Measurements from ENCODE around the gene DMD.

DNA sequence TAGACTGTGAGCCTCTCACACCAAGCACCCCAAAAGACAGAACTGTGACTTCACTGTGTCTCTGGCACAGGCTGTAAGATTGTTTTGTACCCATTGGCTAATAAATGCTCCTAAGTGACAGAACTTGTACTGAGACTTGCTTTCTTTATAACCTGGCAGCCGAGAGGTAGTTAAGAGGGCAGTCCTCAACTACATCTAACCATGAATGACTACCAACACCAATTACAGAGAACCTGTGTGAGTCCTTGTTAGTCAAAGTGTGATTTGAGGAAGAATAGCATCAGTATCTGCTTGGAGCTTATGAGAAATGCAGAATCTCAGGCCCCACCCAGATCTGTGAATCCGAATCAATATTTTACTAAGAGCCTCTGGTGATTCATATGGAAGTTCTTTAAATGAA, 1985.5 kb downstream of the DMD start:
- TF ChIP-seq POLR2A (IDR thresholded peaks at IDR 0.05), result no peak
- TF ChIP-seq, protein P1, sequence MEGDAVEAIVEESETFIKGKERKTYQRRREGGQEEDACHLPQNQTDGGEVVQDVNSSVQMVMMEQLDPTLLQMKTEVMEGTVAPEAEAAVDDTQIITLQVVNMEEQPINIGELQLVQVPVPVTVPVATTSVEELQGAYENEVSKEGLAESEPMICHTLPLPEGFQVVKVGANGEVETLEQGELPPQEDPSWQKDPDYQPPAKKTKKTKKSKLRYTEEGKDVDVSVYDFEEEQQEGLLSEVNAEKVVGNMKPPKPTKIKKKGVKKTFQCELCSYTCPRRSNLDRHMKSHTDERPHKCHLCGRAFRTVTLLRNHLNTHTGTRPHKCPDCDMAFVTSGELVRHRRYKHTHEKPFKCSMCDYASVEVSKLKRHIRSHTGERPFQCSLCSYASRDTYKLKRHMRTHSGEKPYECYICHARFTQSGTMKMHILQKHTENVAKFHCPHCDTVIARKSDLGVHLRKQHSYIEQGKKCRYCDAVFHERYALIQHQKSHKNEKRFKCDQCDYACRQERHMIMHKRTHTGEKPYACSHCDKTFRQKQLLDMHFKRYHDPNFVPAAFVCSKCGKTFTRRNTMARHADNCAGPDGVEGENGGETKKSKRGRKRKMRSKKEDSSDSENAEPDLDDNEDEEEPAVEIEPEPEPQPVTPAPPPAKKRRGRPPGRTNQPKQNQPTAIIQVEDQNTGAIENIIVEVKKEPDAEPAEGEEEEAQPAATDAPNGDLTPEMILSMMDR (IDR thresholded peaks at IDR 0.05), result no peak
